MCF 10A (cell line): ENCODE data around the gene EEF1AKMT2. TPM values are rescaled to one million over a fixed set of nuclear protein-coding genes. Genes with fewer than 3 reads are reported as not detected.

Experiments
- BruUV-seq: library from RNA; stranded (reverse); fragments of 400-500 nt; replicated peaks from 2 replicates; lab custom pipeline; 2021; lab: Mats Ljungman, UMichigan
- CTCF ChIA-PET: fragments of 300-600 bp; sonication (Branson Sonifier 250); formaldehyde crosslinking; extraction: SDS; loops from one replicate; lab custom pipeline; 2021; ENCODE audit warnings: antibody characterized with exemption, inconsistent platforms; lab: Yijun Ruan, JAX
- POLR2A ChIA-PET: fragments of 300-600, 350-650 bp; sonication (Branson Sonifier 250); formaldehyde crosslinking; extraction: SDS; loops from one replicate; lab custom pipeline; 2020; ENCODE audit warnings: antibody characterized with exemption, inconsistent platforms; lab: Yijun Ruan, JAX
- DNase-seq: peaks from one replicate; pipeline ENCODE4 v3.0.0-alpha.2; 2018; ENCODE audit not compliant: unreplicated experiment
- H3K27ac Mint-ChIP-seq: one replicate; pipeline ENCODE4 v1.8.0; 2022; ENCODE audit warnings: mild to moderate bottlenecking, low read depth, mixed read lengths; ENCODE audit not compliant: unreplicated experiment
- H3K27me3 Mint-ChIP-seq: one replicate; pipeline ENCODE4 v1.8.0; 2022; ENCODE audit warnings: mixed read lengths; ENCODE audit not compliant: insufficient read depth, unreplicated experiment
- H3K36me3 Mint-ChIP-seq: one replicate; pipeline ENCODE4 v1.8.0; 2022; ENCODE audit warnings: mild to moderate bottlenecking, moderate library complexity, mixed read lengths; ENCODE audit not compliant: insufficient read depth, unreplicated experiment
- H3K4me1 Mint-ChIP-seq: one replicate; pipeline ENCODE4 v1.8.0; 2022; ENCODE audit warnings: mixed read lengths; ENCODE audit not compliant: insufficient read depth, unreplicated experiment
- H3K4me3 Mint-ChIP-seq: one replicate; pipeline ENCODE4 v1.8.0; 2022; ENCODE audit warnings: mild to moderate bottlenecking, moderate library complexity, mixed read lengths; ENCODE audit not compliant: unreplicated experiment
- H3K9me3 Mint-ChIP-seq: one replicate; pipeline ENCODE4 v1.8.0; 2022; ENCODE audit warnings: mixed read lengths; ENCODE audit not compliant: unreplicated experiment
- CTCF ChIP-seq: fragments of 200-600 bp; IDR thresholded peaks from one replicate; pipeline ENCODE4 v1.8.0; 2022; ENCODE audit warnings: antibody characterized with exemption, mild to moderate bottlenecking; ENCODE audit not compliant: unreplicated experiment
- intact Hi-C: fragments of 100-400 bp; cut with micrococcal nuclease; formaldehyde crosslinking; loops from 2 replicates; pipeline ENCODE4 v1.14.1; 2022
- total RNA-seq: library from RNA; stranded (reverse); gene quantifications from 2 replicates; pipeline ENCODE4 v1.2.3, GENCODE V29; 2022

The EEF1AKMT2 gene
- total RNA-seq, 1 experiment from 2014 or later, result 17.5 TPM

GRCh38 chr10:124712704-124713407 is 78.8 kb downstream of the EEF1AKMT2 start:
- peaks cover 41% of the 10 kb centered on the region for H3K4me1 Mint-ChIP-seq
- H3K36me3 Mint-ChIP-seq, result no peaks in the 10 kb centered on the region
- ChIA-PET POLR2A (interaction anchor here (0.5 to 1.4 kb wide), 3 partner anchors 10 to 173 kb away, joined by 3 to 5 read pairs (median 3); no protein-coding TSS in a partner anchor), CTCF (interaction anchor here (0.5 to 0.6 kb wide), 2 partner anchors 11 to 152 kb away, joined by 3 to 4 read pairs; no protein-coding TSS in a partner anchor)
- no peak for DNase-seq
- H3K9me3 Mint-ChIP-seq, result no peaks in the 10 kb centered on the region
- no peaks in the 10 kb centered on the region for H3K27me3 Mint-ChIP-seq
- no peak for TF ChIP-seq CTCF
- H3K27ac Mint-ChIP-seq, result no peak overlapping the region
- intact Hi-C loops, result no loop called here
- no peak overlapping the region for H3K4me3 Mint-ChIP-seq
- no TSS peak for BruUV-seq

GRCh38 chr10:124711145-124711544 is 80.5 kb downstream of the EEF1AKMT2 start:
- no peak overlapping the region for H3K4me3 Mint-ChIP-seq
- H3K27ac Mint-ChIP-seq, result peak overlapping the region; percentile 81
- TF ChIP-seq CTCF, result no peak
- H3K36me3 Mint-ChIP-seq, result no peaks in the 10 kb centered on the region
- CTCF ChIA-PET, result no interaction called here
- DNase-seq, result no peak
- POLR2A ChIA-PET, result no interaction called here
- no peaks in the 10 kb centered on the region for H3K27me3 Mint-ChIP-seq
- H3K4me1 Mint-ChIP-seq, result peaks cover 33% of the 10 kb centered on the region
- intact Hi-C loops, result no loop called here
- H3K9me3 Mint-ChIP-seq, result no peaks in the 10 kb centered on the region
- no TSS peak for BruUV-seq

- peak overlapping the region; percentile 30 for H3K4me3 Mint-ChIP-seq
- ChIA-PET POLR2A (interaction anchor here (3.1 to 3.8 kb wide), 3 partner anchors 8 to 31 kb away, joined by 14 to 21 read pairs (median 15); no protein-coding TSS in a partner anchor), CTCF (interaction anchor here (0.6 to 3.4 kb wide), 5 partner anchors 9 to 148 kb away, joined by 3 to 25 read pairs (median 4); no protein-coding TSS in a partner anchor)
- peak overlapping the region; percentile 81 for H3K27ac Mint-ChIP-seq
- no peaks in the 10 kb centered on the region for H3K36me3 Mint-ChIP-seq
- H3K9me3 Mint-ChIP-seq, result no peaks in the 10 kb centered on the region
- peaks cover 31% of the 10 kb centered on the region for H3K4me1 Mint-ChIP-seq
- intact Hi-C loops, result no loop called here
- H3K27me3 Mint-ChIP-seq, result no peaks in the 10 kb centered on the region
- no peak for TF ChIP-seq CTCF
- no peak for DNase-seq
- BruUV-seq, result no TSS peak
These were observed 81.3 kb downstream of the EEF1AKMT2 start for GRCh38 chr10:124710266-124710881.

- ChIA-PET CTCF (interaction anchor here (0.6 to 3.4 kb wide), 5 partner anchors 9 to 148 kb away, joined by 3 to 25 read pairs (median 4); no protein-coding TSS in a partner anchor), POLR2A (interaction anchor here (3.1 to 3.8 kb wide), 3 partner anchors 9 to 31 kb away, joined by 14 to 21 read pairs (median 15); no protein-coding TSS in a partner anchor)
- no TSS peak for BruUV-seq
- peak overlapping the region; percentile 81 for H3K27ac Mint-ChIP-seq
- intact Hi-C loops, result loop anchor here (5.0 kb wide), 1 partner anchor 32 kb away; the partner anchor contains the start of gene FAM53B
- no peaks in the 10 kb centered on the region for H3K36me3 Mint-ChIP-seq
- TF ChIP-seq CTCF, result no peak
- H3K4me1 Mint-ChIP-seq, result peaks cover 31% of the 10 kb centered on the region
- H3K4me3 Mint-ChIP-seq, result peak overlapping the region; percentile 30
- DNase-seq, result peak; percentile 81
- no peaks in the 10 kb centered on the region for H3K27me3 Mint-ChIP-seq
- H3K9me3 Mint-ChIP-seq, result no peaks in the 10 kb centered on the region
These were observed 81.8 kb downstream of the EEF1AKMT2 start for GRCh38 chr10:124709861-124710260.
